SJSA1 (cell line): ENCODE data around the gene ATOH8. TPM values are rescaled to one million over a fixed set of nuclear protein-coding genes. Genes with fewer than 3 reads are reported as not detected.

Experiments used
- DNase-seq, 2 experiments: peaks; one replicate each; pipeline ENCODE4 v3.0.0-alpha.2; 2015 to 2020; ENCODE audit warnings: low spot score in 2 of 2, low read depth in 1 of 2
- H3K27ac ChIP-seq: fragments of 250-450 bp; sonication (Bioruptor Pico); 2 replicates; pipeline ENCODE4 v1.5.1; 2020; ENCODE audit warnings: mild to moderate bottlenecking, moderate library complexity
- H3K27me3 ChIP-seq: fragments of 250-450 bp; sonication (Bioruptor Pico); replicated peaks from 2 replicates; pipeline ENCODE4 v1.5.1; 2020; ENCODE audit warnings: mild to moderate bottlenecking, moderate library complexity
- H3K36me3 ChIP-seq: fragments of 250-450 bp; sonication (Bioruptor Pico); 2 replicates; pipeline ENCODE4 v1.5.1; 2020; ENCODE audit warnings: mild to moderate bottlenecking
- H3K4me1 ChIP-seq: fragments of 250-450 bp; sonication (Bioruptor Pico); replicated peaks from 2 replicates; pipeline ENCODE4 v1.6.1; 2021; ENCODE audit warnings: mild to moderate bottlenecking
- H3K4me3 ChIP-seq: fragments of 250-450 bp; sonication (Bioruptor Pico); 2 replicates; pipeline ENCODE4 v1.5.1; 2020; ENCODE audit warnings: mild to moderate bottlenecking
- H3K9me3 ChIP-seq: fragments of 250-450 bp; sonication (Bioruptor Pico); replicated peaks from 2 replicates; pipeline ENCODE4 v1.5.1; 2020; ENCODE audit warnings: mild to moderate bottlenecking
- total RNA-seq: library from RNA; depleted of rRNA; stranded (reverse); fragments of >200 nt; shearing (Covaris generic); gene quantifications from 2 replicates; pipeline ENCODE4 v1.2.3, GENCODE V29; 2014

Gene ATOH8
- total RNA-seq, 1 experiment from 2014 or later: 16.4 TPM

DNA sequence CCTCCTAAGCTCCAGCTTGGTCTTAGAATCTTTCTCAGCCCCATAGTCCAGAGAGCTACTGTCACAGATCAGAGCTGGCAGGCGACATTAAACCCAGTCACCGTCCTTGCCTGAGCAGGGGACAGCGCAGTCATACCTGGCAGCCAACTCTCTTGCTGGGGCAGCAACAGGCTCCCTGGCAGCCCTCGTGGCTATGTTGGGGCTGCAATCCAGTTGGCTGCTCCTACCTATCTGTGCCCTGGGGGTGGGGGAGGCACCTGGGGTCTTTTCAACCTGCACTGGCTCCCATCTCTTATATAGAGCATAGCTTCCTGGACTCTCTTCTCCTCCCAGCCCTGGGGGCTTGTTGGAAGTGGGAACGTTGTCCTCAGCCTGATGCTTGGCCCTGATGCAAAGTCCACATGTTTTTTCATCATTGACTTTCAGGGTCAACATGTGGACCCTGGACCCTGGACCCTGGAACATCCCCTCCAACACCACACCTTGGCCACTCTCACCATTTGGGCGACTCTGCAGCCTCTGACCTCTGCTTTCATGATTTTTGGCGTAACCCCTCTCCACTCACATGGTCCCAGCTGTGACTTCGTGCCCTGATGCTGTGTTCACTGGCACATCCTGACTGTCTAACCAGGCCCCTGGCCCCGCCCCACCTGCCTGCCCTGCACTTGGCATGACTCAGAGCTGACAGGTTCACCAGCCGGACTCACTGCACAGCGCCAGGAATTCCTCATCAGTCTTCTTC, 45.6 kb downstream of the ATOH8 start:
- Histone ChIP-seq H3K4me3 (no peak overlapping the region), H3K27ac (no peak overlapping the region), H3K36me3 (no peaks in the 10 kb centered on the region), H3K27me3 (no peaks in the 10 kb centered on the region), H3K4me1 (peaks cover 36% of the 10 kb centered on the region), H3K9me3 (no peaks in the 10 kb centered on the region)
- DNase-seq: no peak

DNA sequence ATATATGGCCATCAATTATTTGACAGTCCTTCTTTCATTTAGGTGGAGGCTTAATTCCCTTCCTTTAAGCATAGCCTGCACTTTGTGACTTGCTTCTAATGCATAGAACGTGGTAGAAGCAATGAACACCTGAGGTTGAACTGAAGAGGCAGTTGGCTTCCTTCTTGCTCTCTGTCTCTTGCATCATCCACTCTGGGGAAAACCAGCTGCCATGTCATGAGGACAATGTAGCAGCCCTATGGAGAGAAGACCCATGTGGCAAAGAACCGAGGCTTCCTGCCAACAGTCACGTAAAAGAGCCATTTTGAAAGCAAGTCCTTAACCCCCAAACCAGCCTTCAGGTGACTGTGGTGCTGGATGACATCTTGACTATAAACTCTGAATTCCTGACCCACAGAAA, 46.8 kb downstream of the ATOH8 start:
- Histone ChIP-seq H3K27me3 (no peaks in the 10 kb centered on the region), H3K4me3 (no peak overlapping the region), H3K27ac (no peak overlapping the region), H3K9me3 (no peaks in the 10 kb centered on the region), H3K4me1 (peaks cover 26% of the 10 kb centered on the region), H3K36me3 (no peaks in the 10 kb centered on the region)
- no peak for DNase-seq

DNA sequence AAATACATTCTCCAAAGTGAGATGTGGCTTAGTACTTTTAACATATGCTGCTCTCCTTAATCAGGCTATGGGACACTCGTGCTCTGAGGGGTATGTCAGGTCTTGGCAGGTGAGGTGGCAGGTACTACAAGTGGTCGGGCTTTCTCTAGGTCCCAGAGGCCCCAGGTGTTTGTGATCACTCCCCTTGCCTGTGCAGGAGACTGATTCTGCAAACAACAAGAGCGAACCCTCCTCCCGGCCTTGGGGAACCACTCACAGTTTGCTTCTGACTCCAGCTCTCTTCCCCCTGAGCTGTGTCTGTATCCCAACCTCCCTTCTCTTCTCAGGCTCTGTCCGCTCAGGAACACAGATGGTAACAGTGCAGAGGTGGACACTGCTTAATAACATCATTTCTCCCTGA, 48.1 kb downstream of the ATOH8 start:
- no peaks in the 10 kb centered on the region for H3K36me3 ChIP-seq
- H3K4me3 ChIP-seq: no peak overlapping the region
- peaks cover 13% of the 10 kb centered on the region for H3K4me1 ChIP-seq
- no peaks in the 10 kb centered on the region for H3K9me3 ChIP-seq
- H3K27ac ChIP-seq: no peak overlapping the region
- H3K27me3 ChIP-seq: no peaks in the 10 kb centered on the region
- no peak for DNase-seq

DNA sequence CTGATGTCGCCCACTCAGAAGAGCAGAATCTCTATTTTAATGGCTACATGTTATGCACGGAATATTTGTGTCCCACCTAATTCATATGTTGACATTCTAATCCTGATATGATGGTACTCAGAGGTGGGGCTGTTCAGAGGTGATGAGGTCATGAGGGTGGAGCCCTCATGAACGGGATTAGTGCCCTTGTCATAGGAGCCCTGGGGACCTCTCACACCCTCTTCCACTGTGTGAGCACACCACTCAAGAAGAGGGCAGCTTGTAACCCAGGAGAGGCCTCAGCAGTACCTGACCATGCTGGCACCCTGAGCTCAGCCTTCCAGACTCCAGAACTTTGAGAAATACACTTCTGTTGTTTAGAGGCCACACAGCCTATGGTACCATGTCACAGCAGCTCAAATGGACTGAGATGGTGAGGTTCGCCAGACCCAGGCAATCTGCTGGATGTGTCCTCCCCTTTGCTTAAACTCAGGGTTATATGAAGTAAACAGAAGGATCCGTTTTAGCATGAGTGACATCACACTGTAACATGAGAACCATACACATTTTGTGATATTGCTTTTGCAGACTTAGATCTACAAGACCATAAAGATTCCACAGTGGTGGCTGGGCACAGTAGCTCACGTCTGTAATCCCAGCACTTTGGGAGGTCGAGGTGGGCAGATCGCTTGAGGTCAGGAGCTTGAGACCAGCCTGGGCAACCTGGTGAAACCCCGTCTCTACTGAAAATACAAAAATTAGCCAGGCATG, 48.7 kb downstream of the ATOH8 start:
- no peak for DNase-seq
- Histone ChIP-seq H3K9me3 (no peaks in the 10 kb centered on the region), H3K36me3 (no peaks in the 10 kb centered on the region), H3K27me3 (no peaks in the 10 kb centered on the region), H3K4me3 (no peak overlapping the region), H3K27ac (no peak overlapping the region), H3K4me1 (peaks cover 7% of the 10 kb centered on the region)

DNA sequence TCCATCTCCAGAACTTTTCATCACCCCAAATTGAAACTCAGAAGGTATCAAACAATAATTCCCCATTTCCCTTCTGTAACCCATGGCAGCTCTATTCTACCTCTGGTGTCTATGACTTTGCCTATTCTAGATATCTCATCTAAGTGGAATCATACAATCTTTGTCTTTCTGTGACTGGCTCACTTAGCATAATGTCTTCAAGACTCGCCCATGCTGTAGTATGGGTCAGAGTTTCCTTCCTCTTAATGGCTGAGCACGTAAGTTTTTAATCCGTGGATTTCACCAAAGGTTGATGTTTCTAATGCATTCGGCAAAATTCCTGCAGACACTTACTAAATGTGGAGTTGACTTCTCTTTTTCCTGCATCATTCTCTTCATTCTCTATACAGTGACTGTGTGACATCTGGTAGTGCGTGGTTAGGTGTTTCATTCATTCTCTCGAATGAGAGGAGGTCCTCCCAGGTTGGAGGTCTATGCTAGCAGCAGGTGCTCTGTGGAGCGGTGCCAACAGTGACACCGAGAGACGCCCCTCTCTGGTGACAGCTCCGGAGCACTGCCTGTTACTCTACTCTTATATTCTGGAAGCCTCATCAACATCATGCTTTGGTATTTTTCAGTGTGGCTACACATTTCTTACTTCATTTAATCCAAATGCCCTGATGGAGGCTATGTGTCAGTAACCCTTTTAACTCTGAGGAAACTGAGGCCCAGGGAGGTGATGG, 50.1 kb downstream of the ATOH8 start:
- H3K4me1 ChIP-seq: peaks cover 3% of the 10 kb centered on the region; the same call in 1 of the 2 replicates
- no peak overlapping the region for H3K27ac ChIP-seq
- no peaks in the 10 kb centered on the region for H3K36me3 ChIP-seq
- no peaks in the 10 kb centered on the region for H3K9me3 ChIP-seq
- no peak overlapping the region for H3K4me3 ChIP-seq
- H3K27me3 ChIP-seq: no peaks in the 10 kb centered on the region
- no peak for DNase-seq

DNA sequence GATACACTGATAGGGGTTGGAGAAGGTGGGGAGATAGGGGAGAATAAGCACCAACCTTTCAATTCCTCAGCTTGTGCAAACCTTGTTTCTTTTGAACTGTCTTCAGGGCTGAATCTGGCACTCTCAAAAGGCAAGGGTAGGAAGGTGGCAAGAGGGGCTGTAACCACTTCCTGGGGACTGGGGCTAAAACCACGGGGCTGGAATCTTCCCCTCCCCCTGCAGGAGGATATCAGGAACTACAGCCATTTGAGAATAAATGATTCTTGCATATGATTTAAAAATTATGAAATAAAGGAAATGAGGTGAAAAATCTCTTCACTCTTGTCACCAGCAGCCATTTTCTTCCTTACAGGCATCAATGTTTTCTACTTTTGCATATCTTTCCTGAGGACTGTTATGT, 50.8 kb downstream of the ATOH8 start:
- no peaks in the 10 kb centered on the region for H3K27me3 ChIP-seq
- no peak overlapping the region for H3K27ac ChIP-seq
- H3K4me3 ChIP-seq: no peak overlapping the region
- peaks cover under 1% of the 10 kb centered on the region for H3K4me1 ChIP-seq
- H3K36me3 ChIP-seq: no peaks in the 10 kb centered on the region
- H3K9me3 ChIP-seq: no peaks in the 10 kb centered on the region
- DNase-seq: no peak

DNA sequence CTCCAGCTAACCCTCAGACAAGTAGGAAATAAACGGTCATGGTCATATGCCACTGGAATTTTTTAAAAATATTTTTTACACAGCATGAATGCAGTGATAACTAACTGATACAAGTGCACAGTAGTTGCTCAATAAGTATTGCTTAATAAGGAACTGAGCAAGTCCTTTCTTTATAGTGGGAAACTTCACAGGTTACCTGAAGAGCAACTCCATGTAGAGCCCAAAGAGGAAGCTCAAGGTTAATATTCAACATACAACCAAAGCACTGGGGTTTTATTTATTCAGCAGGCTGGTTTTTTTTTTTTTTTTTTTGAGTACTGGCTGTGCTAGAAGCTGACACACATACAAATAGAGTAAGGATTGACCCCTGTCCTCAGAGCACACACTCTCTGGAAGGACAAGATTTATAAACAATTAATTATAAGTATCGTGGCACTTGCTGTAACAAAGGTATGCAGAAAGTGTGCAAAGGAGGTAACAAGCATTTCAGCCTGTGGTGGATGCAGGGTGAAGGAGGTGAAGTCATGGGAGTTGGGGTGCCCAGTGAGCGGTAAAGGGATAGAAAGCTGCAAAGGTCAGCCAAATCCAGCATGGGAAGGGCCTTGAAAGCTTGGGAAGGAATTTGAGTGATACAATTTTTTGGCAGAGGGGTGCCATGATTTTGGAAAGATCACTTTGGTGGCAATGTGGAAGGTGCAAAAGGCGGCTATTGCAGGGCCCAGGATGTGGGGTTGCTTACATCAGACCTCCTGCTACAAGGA, 52.7 kb downstream of the ATOH8 start:
- no peak for DNase-seq
- peaks cover 16% of the 10 kb centered on the region for H3K4me1 ChIP-seq

DNA sequence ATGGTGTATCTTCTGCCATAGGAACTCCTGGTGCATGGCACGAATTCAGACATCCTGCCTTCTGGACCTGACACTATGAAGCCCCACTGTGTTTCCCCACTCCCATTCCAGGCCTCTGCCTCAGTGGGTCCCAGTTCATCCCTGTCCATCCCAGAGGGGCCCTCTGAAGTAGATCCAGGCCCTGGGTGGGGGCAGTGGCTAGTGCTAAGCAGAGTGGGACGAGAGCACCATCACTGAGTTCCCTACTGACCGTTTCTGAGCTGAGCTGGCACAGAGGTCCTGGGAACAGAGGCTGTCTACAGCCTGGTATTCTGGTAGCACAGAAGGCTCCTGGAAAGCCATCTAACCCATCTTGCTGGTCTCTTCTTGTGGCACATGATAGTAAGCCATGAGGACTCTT, 54.0 kb downstream of the ATOH8 start:
- Histone ChIP-seq H3K4me1 (peaks cover 26% of the 10 kb centered on the region), H3K4me3 (no peak overlapping the region), H3K27ac (no peak overlapping the region), H3K36me3 (no peaks in the 10 kb centered on the region), H3K27me3 (no peaks in the 10 kb centered on the region), H3K9me3 (no peaks in the 10 kb centered on the region)
- DNase-seq: no peak

More for the DNA sequence above, 52.7 kb downstream of the ATOH8 start:
- Histone ChIP-seq H3K36me3 (no peaks in the 10 kb centered on the region), H3K27me3 (no peaks in the 10 kb centered on the region), H3K4me3 (no peak overlapping the region), H3K27ac (no peak overlapping the region), H3K9me3 (no peaks in the 10 kb centered on the region)

DNA sequence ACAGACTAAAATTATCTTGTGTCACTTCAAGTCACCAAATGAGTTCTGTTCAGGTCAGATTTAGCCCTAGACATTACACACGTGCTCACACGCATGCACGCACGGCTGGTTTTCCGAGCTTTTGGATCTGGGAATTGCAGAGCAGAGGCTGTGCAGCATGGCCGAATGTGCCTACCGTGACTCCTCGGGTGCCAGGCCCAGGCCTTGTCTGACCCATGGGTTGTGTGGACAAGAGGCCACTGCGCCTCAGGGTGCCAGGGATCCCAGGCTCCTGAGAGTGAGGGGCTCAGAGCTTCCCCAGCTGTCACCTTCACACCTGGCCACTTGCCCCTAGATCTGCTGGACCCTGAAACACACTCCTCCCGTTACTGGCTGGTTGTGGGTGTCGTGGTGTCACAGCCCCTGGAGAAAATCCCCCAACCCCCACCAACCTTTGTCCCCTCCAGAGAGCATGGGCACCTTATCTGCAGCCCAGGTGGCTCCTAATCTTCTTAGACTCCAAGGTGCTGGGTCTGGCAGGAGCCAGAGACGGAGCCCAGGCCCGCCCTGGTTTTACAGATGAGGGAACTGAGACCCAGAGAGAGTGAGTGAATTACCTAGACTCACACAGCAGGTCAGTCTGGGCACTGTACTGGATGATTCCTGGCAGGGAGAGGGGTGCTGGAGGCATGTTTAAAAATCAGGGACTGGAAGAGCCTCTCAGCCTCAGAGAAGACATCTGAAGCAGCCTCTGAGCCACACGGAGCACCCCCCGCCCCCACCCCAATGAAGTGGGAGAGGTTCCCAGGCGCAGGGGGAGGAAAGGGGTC, 56.8 kb downstream of the ATOH8 start:
- Histone ChIP-seq H3K27me3 (no peaks in the 10 kb centered on the region), H3K4me1 (peaks cover 29% of the 10 kb centered on the region), H3K4me3 (no peak overlapping the region), H3K36me3 (no peaks in the 10 kb centered on the region), H3K27ac (peak overlapping the region; percentile 47), H3K9me3 (no peaks in the 10 kb centered on the region)
- no peak for DNase-seq

DNA sequence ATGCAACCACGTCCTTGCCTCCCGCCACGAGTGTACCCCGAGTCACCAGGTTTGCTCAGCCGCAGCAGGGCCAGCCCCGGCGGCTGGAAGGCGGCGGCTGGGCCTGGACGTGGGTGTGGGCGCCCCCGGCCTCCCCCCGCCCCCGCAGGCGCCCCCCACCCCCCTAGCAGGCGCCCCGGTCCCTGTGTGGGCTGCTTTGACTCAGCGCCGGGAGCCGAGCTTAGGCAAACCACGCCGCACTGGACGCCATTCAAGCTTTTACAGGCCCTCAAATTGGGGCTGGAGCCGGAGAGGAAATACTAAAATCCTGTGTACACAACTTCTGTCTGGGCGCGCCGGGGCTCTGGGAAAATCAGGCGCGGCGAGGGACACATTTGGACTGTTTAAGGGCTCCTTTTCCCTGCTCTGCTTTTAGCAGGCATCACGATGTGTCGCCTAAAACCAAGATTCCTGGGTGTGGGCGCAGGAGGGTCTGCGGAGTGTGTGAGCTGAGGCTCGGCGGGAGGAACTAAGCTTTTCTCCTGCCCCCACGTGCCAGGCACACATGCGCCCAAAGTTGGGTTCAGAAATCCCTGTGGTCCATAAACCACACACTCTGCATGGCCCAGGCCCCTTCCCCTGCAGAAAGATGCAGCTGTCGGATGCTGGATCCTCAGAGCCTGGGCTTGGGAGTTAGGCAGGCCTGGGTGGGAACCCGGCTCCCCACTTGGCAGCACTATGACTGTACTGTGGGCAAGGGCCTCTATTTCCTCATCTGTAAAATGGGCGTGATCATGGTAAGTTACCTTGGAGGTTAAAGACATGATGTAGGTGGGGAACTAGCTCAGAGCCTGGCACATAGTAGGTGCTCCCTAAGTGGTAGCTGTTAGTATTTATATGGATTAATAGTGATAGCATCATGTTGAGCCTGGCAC, 57.6 kb downstream of the ATOH8 start:
- peak; percentile 57 to 84 for DNase-seq
- no peak overlapping the region for H3K4me3 ChIP-seq

DNA sequence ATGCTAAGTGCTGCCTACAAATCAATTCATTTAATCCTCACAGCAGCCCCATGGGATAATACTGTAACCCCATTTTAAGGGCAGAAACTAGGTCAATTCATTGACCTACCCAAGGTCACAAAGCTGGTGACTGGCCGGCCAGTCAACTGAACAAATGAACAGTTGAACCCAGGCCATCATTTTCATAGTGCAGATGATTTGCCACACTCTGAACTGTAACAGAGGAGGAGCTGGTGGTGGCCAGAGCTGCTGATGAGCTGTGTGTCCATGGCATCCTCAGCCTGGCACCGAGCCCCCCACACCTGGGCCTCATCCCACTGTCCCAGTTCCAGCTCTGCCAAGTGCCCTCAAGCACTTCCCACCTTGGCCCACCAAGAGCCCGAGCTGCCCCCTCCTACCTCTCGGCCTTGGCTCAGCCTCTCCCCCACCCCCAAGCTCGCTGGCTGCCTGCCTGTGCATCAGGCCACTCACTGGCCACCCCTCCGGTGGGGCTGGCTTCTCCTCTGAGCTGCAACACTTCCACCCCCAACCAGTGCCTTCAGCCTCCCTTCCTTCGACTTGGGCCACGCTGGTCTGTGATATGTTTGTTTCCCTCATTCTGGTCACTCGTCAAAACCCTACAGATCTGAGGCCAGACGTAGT, 58.4 kb downstream of the ATOH8 start:
- no peak overlapping the region; the same call in 1 of the 2 replicates for H3K27ac ChIP-seq

More for the DNA sequence above, 57.6 kb downstream of the ATOH8 start:
- H3K4me1 ChIP-seq: peaks cover 29% of the 10 kb centered on the region
- no peaks in the 10 kb centered on the region for H3K27me3 ChIP-seq
- H3K36me3 ChIP-seq: no peaks in the 10 kb centered on the region
- peak overlapping the region; percentile 56 for H3K27ac ChIP-seq
- no peaks in the 10 kb centered on the region for H3K9me3 ChIP-seq

More for the DNA sequence above, 58.4 kb downstream of the ATOH8 start:
- Histone ChIP-seq H3K9me3 (no peaks in the 10 kb centered on the region), H3K27me3 (no peaks in the 10 kb centered on the region), H3K36me3 (no peaks in the 10 kb centered on the region), H3K4me3 (no peak overlapping the region), H3K4me1 (peaks cover 29% of the 10 kb centered on the region)
- DNase-seq: no peak
